Endothelial cell of umbilical vein (primary cell): ENCODE data around the gene ZC3H6. TPM values are rescaled to one million over a fixed set of nuclear protein-coding genes. Genes with fewer than 3 reads are reported as not detected.

Experiments used
- BruUV-seq: library from RNA; stranded (reverse); fragments of 400-500 nt; replicated peaks from 2 replicates; lab custom pipeline; 2021; lab: Mats Ljungman, UMichigan
- CTCF ChIA-PET: fragments of 300-600, 350-600 bp; sonication (Branson Sonifier 250); formaldehyde crosslinking; loops from one replicate; lab custom pipeline; 2021; ENCODE audit warnings: antibody characterized with exemption, inconsistent platforms; lab: Charles Lee
- POLR2A ChIA-PET: fragments of 300-600, 350-600 bp; sonication (Branson Sonifier 250); formaldehyde crosslinking; loops from one replicate; lab custom pipeline; 2021; ENCODE audit warnings: antibody characterized with exemption, inconsistent platforms; lab: Charles Lee
- DNase-seq: peaks from one replicate; pipeline ENCODE4 v3.0.0-alpha.2; 2011; ENCODE audit warnings: low read depth, low spot score
- FAIRE-seq: peaks from 2 replicates; lab custom pipeline; 2011; peaks lifted over from hg19 to GRCh38; lab: Jason Lieb, UNC
- H2AFZ ChIP-seq: 2 replicates; pipeline ENCODE4 v1.6.0; 2012; ENCODE audit warnings: low read depth, low read length, control low read depth, inconsistent platforms
- H3K27ac ChIP-seq: 2 replicates; pipeline ENCODE4 v1.5.1; 2011; ENCODE audit warnings: low read depth, mild to moderate bottlenecking, control low read depth, low read length, moderate library complexity; ENCODE audit not compliant: insufficient read depth
- H3K27me3 ChIP-seq, 2 experiments: 2 replicates each; pipeline versions ENCODE4 v1.6.0 to v1.6.1; 2011; ENCODE audit warnings: low read length in 2 of 2, mixed read lengths in 1 of 2; ENCODE audit not compliant: control insufficient read depth in 2 of 2, insufficient read depth in 2 of 2
- H3K36me3 ChIP-seq, 2 experiments: 2 replicates in 1 of 2; 3 replicates in 1 of 2; pipeline ENCODE4 v1.5.1; 2011; ENCODE audit warnings: low read length in 2 of 2, mild to moderate bottlenecking in 1 of 2, moderate library complexity in 1 of 2; ENCODE audit not compliant: control insufficient read depth in 2 of 2, insufficient read depth in 2 of 2; ENCODE audit errors: extremely low read depth in 1 of 2
- H3K4me1 ChIP-seq: 3 replicates; pipeline ENCODE4 v1.5.1; 2011; ENCODE audit warnings: mild to moderate bottlenecking, low read length; ENCODE audit not compliant: control insufficient read depth, insufficient read depth; ENCODE audit errors: extremely low read depth
- H3K4me2 ChIP-seq: 2 replicates; pipeline ENCODE4 v1.6.1; 2011; ENCODE audit warnings: low read length, control low read depth, mixed read lengths; ENCODE audit not compliant: insufficient read depth
- H3K4me3 ChIP-seq, 3 experiments: fragments of 200-600 bp in 1 of 3; sonication (generic), shearing (Covaris generic) in 1 of 3; replicated peaks in 1 of 3; 2 replicates each; pipeline ENCODE4 v1.5.1; 2011 to 2016; ENCODE audit warnings: control low read depth in 3 of 3, low read length in 3 of 3, mild to moderate bottlenecking in 2 of 3, inconsistent platforms in 1 of 3, low read depth in 1 of 3, moderate library complexity in 1 of 3; ENCODE audit not compliant: insufficient read depth in 1 of 3
- H3K79me2 ChIP-seq: 2 replicates; pipeline ENCODE4 v1.6.0; 2012; ENCODE audit warnings: low read length, inconsistent platforms; ENCODE audit not compliant: control insufficient read depth, insufficient read depth
- H3K9ac ChIP-seq: replicated peaks from 2 replicates; pipeline ENCODE3; 2011; ENCODE audit warnings: low read length, control low read depth; ENCODE audit not compliant: insufficient read depth; ENCODE audit errors: extremely low read depth
- H3K9me1 ChIP-seq: replicated peaks from 3 replicates; pipeline ENCODE4 v1.6.0; 2011; ENCODE audit warnings: mild to moderate bottlenecking, low read length; ENCODE audit not compliant: control insufficient read depth, insufficient read depth; ENCODE audit errors: extremely low read depth
- H3K9me3 ChIP-seq: replicated peaks from 2 replicates; pipeline ENCODE4 v1.5.1; 2012; ENCODE audit warnings: low read length, inconsistent platforms; ENCODE audit not compliant: control insufficient read depth, insufficient read depth
- H4K20me1 ChIP-seq: replicated peaks from 2 replicates; pipeline ENCODE3; 2011; ENCODE audit warnings: mild to moderate bottlenecking, low read length; ENCODE audit not compliant: control insufficient read depth, insufficient read depth; ENCODE audit errors: extremely low read depth
- EZH2 ChIP-seq: IDR thresholded peaks from 2 replicates; pipeline ENCODE4 v1.6.1; 2012; ENCODE audit warnings: borderline replicate concordance, low read depth, mild to moderate bottlenecking, moderate library complexity, low read length, inconsistent platforms; ENCODE audit not compliant: severe bottlenecking
- FOS ChIP-seq: IDR thresholded peaks from 2 replicates; pipeline ENCODE4 v1.6.1; 2011; ENCODE audit warnings: mild to moderate bottlenecking, low read length, moderate library complexity, borderline replicate concordance; ENCODE audit not compliant: insufficient read depth
- GATA2 ChIP-seq: IDR thresholded peaks from 2 replicates; pipeline ENCODE4 v1.7.0; 2011; ENCODE audit warnings: low read depth, mild to moderate bottlenecking, moderate library complexity, mixed read lengths, low read length; ENCODE audit not compliant: insufficient read length, insufficient read depth
- JUN ChIP-seq: IDR thresholded peaks from 2 replicates; pipeline ENCODE4 v1.6.1; 2011; ENCODE audit warnings: borderline replicate concordance, low read depth; ENCODE audit not compliant: insufficient read length, insufficient read depth
- MYC ChIP-seq: IDR thresholded peaks from one replicate; pipeline ENCODE4 v1.6.1; 2011; ENCODE audit warnings: mild to moderate bottlenecking, low read depth, low read length
- POLR2A ChIP-seq: IDR thresholded peaks from 2 replicates; pipeline ENCODE4 v1.6.1; 2012; ENCODE audit warnings: low read depth, mild to moderate bottlenecking, control low read depth, low read length
- POLR2AphosphoS5 ChIP-seq: IDR thresholded peaks from 2 replicates; pipeline ENCODE4 v1.6.1; 2012; ENCODE audit warnings: low read depth, mild to moderate bottlenecking, control low read depth, low read length, moderate library complexity; ENCODE audit not compliant: insufficient read depth
- dilution Hi-C: fragments of 300-500 bp; cut with MboI; formaldehyde crosslinking; loops from one replicate; pipeline ENCODE4 v1.15.0; 2019; ENCODE audit warnings: low sequenced_read_pairs; ENCODE audit not compliant: extremely low pct_ligation_motif_present
- intact Hi-C: fragments of 100-400 bp; cut with micrococcal nuclease; formaldehyde crosslinking; loops from one replicate; pipeline ENCODE4 v1.10.0; 2022
- polyA plus RNA-seq, 4 experiments: library from polyadenylated mRNA; depleted of rRNA in 3 of 4; stranded (reverse) in 3 of 4; unstranded in 1 of 4; fragments of >200 nt; gene quantifications; 2 replicates each; pipeline versions ENCODE4 v1.2.1 to v1.2.3, GENCODE V29; 2011 to 2012; ENCODE audit warnings: missing spikeins in 1 of 4
- total RNA-seq: library from RNA; stranded (reverse); gene quantifications from 2 replicates; pipeline ENCODE4 v1.2.3, GENCODE V29; 2021
- TF ChIP-seq, protein P1 (sequence below): IDR thresholded peaks from 2 replicates; pipeline ENCODE4 v1.6.1; 2011; ENCODE audit not compliant: insufficient read depth, insufficient read length
- TF ChIP-seq, protein P2 (sequence below), 2 donors: IDR thresholded peaks; 1 replicate in 1 of 2; 2 replicates in 1 of 2; pipeline ENCODE4 v1.5.1; 2011; ENCODE audit warnings: low read length in 2 of 2, mild to moderate bottlenecking in 2 of 2, moderate library complexity in 2 of 2, control low read depth in 1 of 2, inconsistent platforms in 1 of 2, low read depth in 1 of 2; ENCODE audit not compliant: insufficient read depth in 1 of 2; ENCODE audit errors: extremely low read depth in 1 of 2

ZC3H6 gene
- total and polyA plus RNA-seq, 2 donors (not counting 3 experiments of a cell fraction or from before 2014, with no cell fraction given), result 0.46 to 3.0 TPM

GRCh38 chr2:112342067-112342550, 66.7 kb downstream of the ZC3H6 start:
- H3K36me3 ChIP-seq, result no peaks in the 10 kb centered on the region
- no peak overlapping the region for H3K27ac ChIP-seq
- H3K4me3 ChIP-seq, result no peak overlapping the region
- dilution Hi-C loops, result no loop called here
- no TSS peak for BruUV-seq
- H3K4me1 ChIP-seq, result no peaks in the 10 kb centered on the region
- no peak overlapping the region for H3K9ac ChIP-seq
- no peak overlapping the region for H2AFZ ChIP-seq
- H3K4me2 ChIP-seq, result no peak overlapping the region
- POLR2A ChIA-PET, result no interaction called here
- no peaks in the 10 kb centered on the region for H3K79me2 ChIP-seq
- no peak for FAIRE-seq
- no peaks in the 10 kb centered on the region for H3K27me3 ChIP-seq
- H3K9me3 ChIP-seq, result no peaks in the 10 kb centered on the region
- TF ChIP-seq MYC (no peak), JUN (no peak), FOS (no peak), POLR2A (no peak), POLR2AphosphoS5 (no peak), EZH2 (no peak), GATA2 (no peak)
- TF ChIP-seq, protein P1, sequence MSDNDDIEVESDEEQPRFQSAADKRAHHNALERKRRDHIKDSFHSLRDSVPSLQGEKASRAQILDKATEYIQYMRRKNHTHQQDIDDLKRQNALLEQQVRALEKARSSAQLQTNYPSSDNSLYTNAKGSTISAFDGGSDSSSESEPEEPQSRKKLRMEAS, result no peak
- TF ChIP-seq, protein P2, sequence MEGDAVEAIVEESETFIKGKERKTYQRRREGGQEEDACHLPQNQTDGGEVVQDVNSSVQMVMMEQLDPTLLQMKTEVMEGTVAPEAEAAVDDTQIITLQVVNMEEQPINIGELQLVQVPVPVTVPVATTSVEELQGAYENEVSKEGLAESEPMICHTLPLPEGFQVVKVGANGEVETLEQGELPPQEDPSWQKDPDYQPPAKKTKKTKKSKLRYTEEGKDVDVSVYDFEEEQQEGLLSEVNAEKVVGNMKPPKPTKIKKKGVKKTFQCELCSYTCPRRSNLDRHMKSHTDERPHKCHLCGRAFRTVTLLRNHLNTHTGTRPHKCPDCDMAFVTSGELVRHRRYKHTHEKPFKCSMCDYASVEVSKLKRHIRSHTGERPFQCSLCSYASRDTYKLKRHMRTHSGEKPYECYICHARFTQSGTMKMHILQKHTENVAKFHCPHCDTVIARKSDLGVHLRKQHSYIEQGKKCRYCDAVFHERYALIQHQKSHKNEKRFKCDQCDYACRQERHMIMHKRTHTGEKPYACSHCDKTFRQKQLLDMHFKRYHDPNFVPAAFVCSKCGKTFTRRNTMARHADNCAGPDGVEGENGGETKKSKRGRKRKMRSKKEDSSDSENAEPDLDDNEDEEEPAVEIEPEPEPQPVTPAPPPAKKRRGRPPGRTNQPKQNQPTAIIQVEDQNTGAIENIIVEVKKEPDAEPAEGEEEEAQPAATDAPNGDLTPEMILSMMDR (IDR thresholded peaks at IDR 0.05; ENCODE audit: extremely low read depth in 1 of 2, insufficient read depth in 1 of 2, low read depth in 1 of 2, low read length in 2 of 2), result no peak
- peak; percentile 14 for DNase-seq
- CTCF ChIA-PET, result no interaction called here
- intact Hi-C loops, result no loop called here
- H4K20me1 ChIP-seq, result no peaks in the 10 kb centered on the region
- H3K9me1 ChIP-seq, result no peaks in the 10 kb centered on the region
